Small intestine (tissue), 7 donors: ENCODE data around the gene PCDHGC3. TPM values are rescaled to one million over a fixed set of nuclear protein-coding genes. Genes with fewer than 3 reads are reported as not detected.

Experiments used
- DNase-seq, 2 donors: peaks; one replicate each; pipeline versions ENCODE4 v3.0.0 to v3.0.0-alpha.2; 2013
- FAIRE-seq: peaks from 2 replicates; lab custom pipeline; 2012; peaks lifted over from hg19 to GRCh38; lab: Jason Lieb, UNC
- H3K27ac ChIP-seq, 3 donors: one replicate each; pipeline ENCODE4 v1.5.1; 2013; ENCODE audit warnings: low read length in 2 of 3, mild to moderate bottlenecking in 2 of 3, control low read depth in 1 of 3, inconsistent platforms in 1 of 3, low read depth in 1 of 3, moderate library complexity in 1 of 3
- H3K27me3 ChIP-seq, 3 donors: one replicate each; pipeline ENCODE4 v1.6.1; 2013; ENCODE audit warnings: low read length in 3 of 3, inconsistent platforms in 1 of 3; ENCODE audit not compliant: control insufficient read depth in 3 of 3, insufficient read depth in 3 of 3
- H3K36me3 ChIP-seq, 3 donors: one replicate each; pipeline ENCODE4 v1.6.1; 2013; ENCODE audit warnings: low read length in 3 of 3, inconsistent platforms in 1 of 3, low read depth in 1 of 3, mild to moderate bottlenecking in 1 of 3, moderate library complexity in 1 of 3; ENCODE audit not compliant: control insufficient read depth in 3 of 3, insufficient read depth in 2 of 3
- H3K4me1 ChIP-seq, 3 donors: one replicate each; pipeline ENCODE4 v1.6.1; 2013; ENCODE audit warnings: low read length in 2 of 3, inconsistent platforms in 1 of 3, low read depth in 1 of 3, mild to moderate bottlenecking in 1 of 3, moderate library complexity in 1 of 3; ENCODE audit not compliant: control insufficient read depth in 3 of 3, insufficient read depth in 2 of 3
- H3K4me3 ChIP-seq, 3 donors: one replicate each; pipeline ENCODE4 v1.5.1; 2013; ENCODE audit warnings: low read length in 3 of 3, control low read depth in 1 of 3, inconsistent platforms in 1 of 3, low read depth in 1 of 3, mild to moderate bottlenecking in 1 of 3, moderate library complexity in 1 of 3
- H3K9me3 ChIP-seq, 2 donors: one replicate each; pipeline ENCODE4 v1.6.1; 2013; ENCODE audit warnings: low read depth in 1 of 2, low read length in 1 of 2; ENCODE audit not compliant: control insufficient read depth in 2 of 2, insufficient read depth in 1 of 2
- WGBS, 3 donors: extraction: QIAGEN DNeasy Blood & Tissue Kit; methylation state at CpG; one replicate each; pipeline ENCODE4 v1.1.7; 2013; 5-methylcytosine and 5-hydroxymethylcytosine counted together
- polyA plus RNA-seq, 4 donors: library from polyadenylated mRNA; stranded (reverse) in 3 of 4; unstranded in 1 of 4; fragments of 200-250 nt in 3 of 4; fragments of 120-200 nt in 1 of 4; gene quantifications; one replicate each; pipeline versions ENCODE4 v1.2.1 to v1.2.3, GENCODE V29; 2013
- donor health status: healthy with polysubstance abuse.
- donor health status: control.
- donor health status: control.
- donor health status: Bipolar disorder and iron deficiency.
- donor health status: healthy.

Gene PCDHGC3
- polyA plus RNA-seq, 4 donors: 2.5 to 33.3 (median 8.9) TPM

- DNase-seq: peak; percentile 79
- Histone ChIP-seq H3K9me3 (peaks cover 0 to 4% of the 10 kb centered on the region in 2 donors), H3K36me3 (peaks cover 0 to 2% (median 0%) of the 10 kb centered on the region in 3 donors), H3K4me1 (peaks cover 0 to 17% (median 0%) of the 10 kb centered on the region in 3 donors), H3K27ac (no peak overlapping the region), H3K27me3 (peaks cover 0 to 42% (median 6%) of the 10 kb centered on the region in 3 donors), H3K4me3 (peak overlapping the region in 2 of 3 donors; percentile 17 to 60)
- no peak for FAIRE-seq
- WGBS, 3 donors: 9 to 22% (median 16%) methylated on average over 20 of the region's 20 CpGs
These were observed 2.7 kb downstream of the PCDHGC3 start for GRCh38 chr5:141478321-141478945.

GRCh38 chr5:141479776-141480175 is 4.0 kb downstream of the PCDHGC3 start:
- no peak overlapping the region for H3K27ac ChIP-seq
- H3K4me1 ChIP-seq: peaks cover 0 to 18% (median 3%) of the 10 kb centered on the region in 3 donors
- peaks cover 0 to 4% of the 10 kb centered on the region in 2 donors for H3K9me3 ChIP-seq
- no peak for DNase-seq
- FAIRE-seq: no peak
- no peak overlapping the region for H3K4me3 ChIP-seq
- H3K27me3 ChIP-seq: peaks cover 0 to 55% (median 6%) of the 10 kb centered on the region in 3 donors
- peaks cover 0 to 2% (median 0%) of the 10 kb centered on the region in 3 donors for H3K36me3 ChIP-seq

DNA sequence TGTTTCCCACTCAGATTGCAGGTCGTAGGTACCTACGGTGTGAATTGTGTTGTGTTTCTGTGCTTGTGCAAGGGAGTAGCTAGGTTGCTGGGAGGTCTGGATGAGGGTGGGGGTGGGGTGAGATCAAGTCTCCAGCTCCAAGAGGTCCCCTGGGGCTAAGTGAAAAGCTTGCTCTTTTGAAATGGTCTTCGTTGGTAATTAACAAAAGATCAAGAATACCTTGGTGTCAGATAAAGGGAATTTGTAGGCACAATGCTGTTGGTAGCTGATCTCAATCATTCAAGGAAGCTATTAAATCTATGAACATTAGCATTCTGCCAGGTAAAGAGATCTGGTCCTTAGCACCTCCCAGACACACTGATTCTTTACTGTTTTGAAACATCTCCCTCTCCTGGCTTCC is 8.1 kb downstream of the PCDHGC3 start:
- 40 to 54% (median 42%) methylated on average over 3 of the region's 3 CpGs for WGBS, 3 donors
- Histone ChIP-seq H3K4me1 (peaks cover 3 to 8% (median 3%) of the 10 kb centered on the region in 3 donors), H3K27me3 (peaks cover 0 to 55% (median 5%) of the 10 kb centered on the region in 3 donors), H3K9me3 (no peaks in the 10 kb centered on the region), H3K4me3 (no peak overlapping the region), H3K27ac (no peak overlapping the region), H3K36me3 (peaks cover 0 to 18% (median 0%) of the 10 kb centered on the region in 3 donors)
- DNase-seq (no peak), FAIRE-seq (no peak)

GRCh38 chr5:141484310-141484640 is 8.5 kb downstream of the PCDHGC3 start:
- no peak for FAIRE-seq
- WGBS, 3 donors: 18 to 20% (median 19%) methylated on average over 4 of the region's 4 CpGs
- no peak overlapping the region for H3K27ac ChIP-seq
- peak overlapping the region in 1 of 3 donors; percentile 31 for H3K4me3 ChIP-seq
- H3K36me3 ChIP-seq: peaks cover 0 to 18% (median 0%) of the 10 kb centered on the region in 3 donors
- peaks cover 0 to 58% (median 5%) of the 10 kb centered on the region in 3 donors for H3K27me3 ChIP-seq
- no peaks in the 10 kb centered on the region for H3K9me3 ChIP-seq
- no peak for DNase-seq
- H3K4me1 ChIP-seq: peaks cover 3 to 8% (median 3%) of the 10 kb centered on the region in 3 donors

DNA sequence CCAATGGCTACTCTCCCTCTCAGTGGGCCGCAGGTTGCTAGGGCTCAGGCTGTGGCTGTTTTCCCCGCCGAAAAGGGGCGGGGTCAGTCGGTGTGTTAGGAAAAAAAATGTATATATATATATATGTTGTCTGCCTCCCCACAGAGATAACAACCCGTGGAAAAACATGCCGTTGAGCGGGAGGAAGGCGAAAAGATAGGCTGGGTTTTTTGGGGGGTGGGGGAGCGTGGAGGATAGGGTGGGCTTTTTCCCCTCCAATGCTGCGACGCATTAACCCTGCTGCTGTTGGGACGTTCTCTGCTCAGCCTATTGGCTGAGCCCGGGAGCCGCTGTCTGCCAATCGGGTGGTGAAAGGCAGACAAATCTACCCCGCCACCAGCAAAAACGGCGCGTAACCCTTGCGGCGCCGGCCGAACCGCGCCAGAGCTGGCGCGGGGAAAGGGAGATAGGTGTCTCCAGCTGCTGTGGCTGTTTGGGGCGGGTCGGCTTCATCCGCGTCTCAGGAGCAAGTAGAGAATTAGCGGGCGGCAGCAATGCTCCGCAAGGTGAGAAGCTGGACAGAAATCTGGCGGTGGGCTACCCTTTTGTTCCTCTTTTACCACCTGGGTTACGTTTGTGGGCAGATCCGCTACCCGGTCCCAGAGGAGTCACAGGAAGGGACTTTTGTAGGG is 9.0 kb downstream of the PCDHGC3 start, which contains the start of gene PCDHGC4:
Gene PCDHGC4 (plus strand): TSS at position 390 of the 671 bp plus-strand sequence. CDS start 144 bp downstream, at position 534.
- Histone ChIP-seq H3K9me3 (no peaks in the 10 kb centered on the region), H3K27me3 (peaks cover 0 to 61% (median 8%) of the 10 kb centered on the region in 3 donors), H3K4me1 (peaks cover 3 to 8% (median 3%) of the 10 kb centered on the region in 3 donors), H3K27ac (no peak within 1 kb of the TSS), H3K4me3 (peak within 1 kb of the TSS in 2 of 3 donors; percentile 17 to 31), H3K36me3 (peaks cover 0 to 18% (median 0%) of the 10 kb centered on the region in 3 donors)
- FAIRE-seq (no peak), DNase-seq (no peak)
- WGBS, 3 donors: 2 to 9% (median 8%) methylated on average over 39 of the region's 39 CpGs

DNA sequence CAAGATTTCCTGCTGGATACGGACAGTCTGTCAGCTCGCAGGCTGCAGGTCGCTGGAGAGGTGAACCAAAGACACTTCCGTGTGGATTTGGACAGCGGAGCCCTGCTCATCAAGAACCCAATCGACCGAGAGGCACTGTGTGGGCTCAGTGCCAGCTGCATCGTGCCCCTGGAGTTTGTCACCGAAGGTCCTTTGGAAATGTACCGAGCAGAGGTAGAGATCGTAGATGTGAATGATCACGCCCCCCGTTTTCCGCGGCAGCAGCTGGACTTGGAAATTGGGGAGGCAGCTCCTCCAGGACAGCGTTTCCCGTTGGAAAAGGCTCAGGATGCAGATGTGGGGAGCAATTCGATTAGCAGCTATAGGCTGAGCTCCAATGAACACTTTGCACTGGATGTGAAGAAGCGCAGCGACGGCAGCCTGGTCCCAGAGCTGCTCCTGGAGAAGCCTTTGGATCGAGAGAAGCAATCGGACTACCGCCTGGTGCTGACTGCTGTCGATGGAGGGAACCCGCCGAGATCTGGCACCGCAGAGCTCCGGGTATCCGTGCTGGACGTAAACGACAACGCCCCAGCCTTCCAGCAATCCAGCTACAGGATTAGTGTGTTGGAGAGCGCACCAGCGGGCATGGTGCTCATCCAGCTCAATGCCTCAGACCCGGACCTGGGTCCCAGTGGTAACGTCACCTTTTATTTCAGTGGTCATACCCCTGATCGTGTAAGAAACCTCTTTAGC is 9.7 kb downstream of the PCDHGC3 start:
- WGBS, 3 donors: 36 to 40% (median 37%) methylated on average over 38 of the region's 38 CpGs
- peaks cover 0 to 65% (median 8%) of the 10 kb centered on the region in 3 donors for H3K27me3 ChIP-seq
- H3K27ac ChIP-seq: no peak overlapping the region
- H3K36me3 ChIP-seq: peaks cover 0 to 18% (median 0%) of the 10 kb centered on the region in 3 donors
- FAIRE-seq (no peak), DNase-seq (no peak)
- H3K4me1 ChIP-seq: peaks cover 3 to 8% (median 3%) of the 10 kb centered on the region in 3 donors
- H3K4me3 ChIP-seq: peak overlapping the region in 1 of 3 donors; percentile 31
- H3K9me3 ChIP-seq: no peaks in the 10 kb centered on the region

DNA sequence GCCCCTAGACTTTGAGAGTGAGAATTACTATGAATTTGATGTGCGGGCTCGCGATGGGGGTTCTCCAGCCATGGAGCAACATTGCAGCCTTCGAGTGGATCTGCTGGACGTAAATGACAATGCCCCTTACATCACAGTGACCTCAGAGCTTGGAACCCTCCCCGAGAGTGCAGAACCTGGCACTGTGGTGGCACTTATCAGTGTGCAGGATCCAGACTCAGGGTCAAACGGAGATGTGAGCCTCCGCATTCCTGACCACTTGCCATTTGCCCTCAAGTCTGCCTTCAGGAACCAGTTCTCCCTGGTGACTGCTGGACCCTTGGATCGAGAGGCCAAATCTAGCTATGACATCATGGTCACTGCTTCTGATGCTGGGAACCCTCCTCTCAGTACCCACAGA is 10.3 kb downstream of the PCDHGC3 start:
- FAIRE-seq (no peak), DNase-seq (no peak)
- WGBS, 3 donors: 85 to 89% (median 88%) methylated on average over 9 of the region's 9 CpGs
- no peaks in the 10 kb centered on the region for H3K9me3 ChIP-seq
- H3K27ac ChIP-seq: no peak overlapping the region
- peaks cover 3 to 71% (median 12%) of the 10 kb centered on the region in 3 donors for H3K27me3 ChIP-seq
- H3K4me3 ChIP-seq: no peak overlapping the region
- H3K4me1 ChIP-seq: peaks cover 3 to 8% (median 3%) of the 10 kb centered on the region in 3 donors
- peaks cover 0 to 19% (median 0%) of the 10 kb centered on the region in 3 donors for H3K36me3 ChIP-seq

GRCh38 chr5:141487131-141487530 is 11.4 kb downstream of the PCDHGC3 start:
- no peak for FAIRE-seq
- H3K27me3 ChIP-seq: peaks cover 7 to 81% (median 13%) of the 10 kb centered on the region in 3 donors
- 76 to 88% (median 86%) methylated on average over 7 of the region's 7 CpGs for WGBS, 3 donors

More at GRCh38 chr5:141487131-141487530, 11.4 kb downstream of the PCDHGC3 start:
- DNase-seq: no peak
- no peaks in the 10 kb centered on the region for H3K9me3 ChIP-seq
- H3K4me3 ChIP-seq: no peak overlapping the region
- peaks cover 0 to 27% (median 0%) of the 10 kb centered on the region in 3 donors for H3K36me3 ChIP-seq
- H3K4me1 ChIP-seq: peaks cover 3 to 8% (median 3%) of the 10 kb centered on the region in 3 donors
- H3K27ac ChIP-seq: no peak overlapping the region
